ENCODE measurements around the gene PPP1R9A.

PPP1R9A gene

GRCh38 chr7:95342029-95342428 is 434.6 kb downstream of the PPP1R9A start:
- in situ Hi-C loops (cut with HindIII; ENCODE audit: low sequenced_read_pairs) = no loop called here

DNA sequence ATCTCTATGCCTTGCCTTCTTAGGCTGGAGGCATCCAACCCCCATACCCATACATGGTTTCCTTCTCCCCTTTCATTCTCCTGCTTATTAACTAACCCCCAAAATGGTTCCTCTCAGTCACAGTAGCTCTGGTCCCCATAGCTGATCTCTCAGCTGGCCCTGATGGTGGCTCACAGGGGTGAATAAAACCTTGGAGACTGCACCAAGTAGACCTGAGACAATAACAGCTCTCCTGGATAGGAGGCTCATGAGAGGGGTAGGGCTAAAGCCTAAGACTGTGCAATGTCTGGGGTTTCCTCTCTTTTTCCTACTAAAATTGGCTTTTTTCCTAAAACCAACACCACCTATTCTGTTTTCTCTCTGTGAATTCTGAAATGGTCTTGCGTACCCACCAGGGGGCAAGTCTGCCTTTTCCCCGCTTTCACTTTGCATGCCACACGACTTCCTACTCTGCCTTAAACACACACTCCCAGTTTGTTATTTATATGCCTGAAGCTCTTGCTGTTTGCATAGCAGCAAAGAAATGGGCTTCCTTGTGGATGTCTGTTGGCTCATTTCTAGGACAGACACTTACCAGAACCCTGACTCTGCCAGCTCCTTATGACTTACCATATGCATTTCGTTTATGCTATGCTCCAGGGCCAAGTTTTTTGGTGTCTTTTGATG is 435.4 kb downstream of the PPP1R9A start:
- in situ Hi-C loops (cut with HindIII; ENCODE audit: low sequenced_read_pairs) = no loop called here
